Measurements from ENCODE around the gene B3GLCT. TPM values are rescaled to one million over a fixed set of nuclear protein-coding genes. Genes with fewer than 3 reads are reported as not detected.

B3GLCT gene
- total RNA-seq, 1 experiment from 2014 or later: 3.9 TPM

- no peak for TF ChIP-seq YY1 (IDR thresholded peaks at IDR 0.05; ENCODE audit: extremely low read depth, insufficient replicate concordance, low read depth, low read length)
- no peak for TF ChIP-seq SP1 (IDR thresholded peaks at IDR 0.05; ENCODE audit: low read depth)
- TF ChIP-seq RAD21 (IDR thresholded peaks at IDR 0.05; ENCODE audit: low read depth): no peak
- TF ChIP-seq JUND (IDR thresholded peaks at IDR 0.05): no peak
- TF ChIP-seq, protein P1, sequence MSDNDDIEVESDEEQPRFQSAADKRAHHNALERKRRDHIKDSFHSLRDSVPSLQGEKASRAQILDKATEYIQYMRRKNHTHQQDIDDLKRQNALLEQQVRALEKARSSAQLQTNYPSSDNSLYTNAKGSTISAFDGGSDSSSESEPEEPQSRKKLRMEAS (IDR thresholded peaks at IDR 0.05): no peak
- TF ChIP-seq ZBTB33 (IDR thresholded peaks at IDR 0.05; ENCODE audit: extremely low read depth, insufficient replicate concordance, low read length): no peak
- no peak for TF ChIP-seq FOSL1 (IDR thresholded peaks at IDR 0.05; ENCODE audit: low read depth)
- TF ChIP-seq SRF (IDR thresholded peaks at IDR 0.05; ENCODE audit: low read depth): no peak
- TF ChIP-seq ZNF274 (IDR thresholded peaks at IDR 0.05; ENCODE audit: low read depth, low read length): no peak
- TF ChIP-seq CBX3 (IDR thresholded peaks at IDR 0.05; ENCODE audit: low read depth): no peak
- TF ChIP-seq, protein P2, sequence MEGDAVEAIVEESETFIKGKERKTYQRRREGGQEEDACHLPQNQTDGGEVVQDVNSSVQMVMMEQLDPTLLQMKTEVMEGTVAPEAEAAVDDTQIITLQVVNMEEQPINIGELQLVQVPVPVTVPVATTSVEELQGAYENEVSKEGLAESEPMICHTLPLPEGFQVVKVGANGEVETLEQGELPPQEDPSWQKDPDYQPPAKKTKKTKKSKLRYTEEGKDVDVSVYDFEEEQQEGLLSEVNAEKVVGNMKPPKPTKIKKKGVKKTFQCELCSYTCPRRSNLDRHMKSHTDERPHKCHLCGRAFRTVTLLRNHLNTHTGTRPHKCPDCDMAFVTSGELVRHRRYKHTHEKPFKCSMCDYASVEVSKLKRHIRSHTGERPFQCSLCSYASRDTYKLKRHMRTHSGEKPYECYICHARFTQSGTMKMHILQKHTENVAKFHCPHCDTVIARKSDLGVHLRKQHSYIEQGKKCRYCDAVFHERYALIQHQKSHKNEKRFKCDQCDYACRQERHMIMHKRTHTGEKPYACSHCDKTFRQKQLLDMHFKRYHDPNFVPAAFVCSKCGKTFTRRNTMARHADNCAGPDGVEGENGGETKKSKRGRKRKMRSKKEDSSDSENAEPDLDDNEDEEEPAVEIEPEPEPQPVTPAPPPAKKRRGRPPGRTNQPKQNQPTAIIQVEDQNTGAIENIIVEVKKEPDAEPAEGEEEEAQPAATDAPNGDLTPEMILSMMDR (IDR thresholded peaks at IDR 0.05 in 2 of 3, conservative IDR thresholded peaks at IDR 0.05 in 1 of 3; ENCODE audit: borderline replicate concordance in 1 of 3, insufficient read depth in 1 of 3, low read depth in 2 of 3, low read length in 2 of 3): no peak
- no peak for TF ChIP-seq POLR2AphosphoS5 (IDR thresholded peaks at IDR 0.05; ENCODE audit: low read depth, low read length)
- TF ChIP-seq TCF7L2 (IDR thresholded peaks at IDR 0.05; ENCODE audit: borderline replicate concordance, extremely low read depth, insufficient read depth, insufficient read length): no peak
- TF ChIP-seq SIN3A (IDR thresholded peaks at IDR 0.05; ENCODE audit: low read depth): no peak
- TF ChIP-seq EGR1 (IDR thresholded peaks at IDR 0.05; ENCODE audit: low read depth): no peak
- TF ChIP-seq ZFX (IDR thresholded peaks at IDR 0.05): no peak
- no peak for TF ChIP-seq ATF3 (IDR thresholded peaks at IDR 0.05)
- TF ChIP-seq POLR2A (IDR thresholded peaks at IDR 0.05; ENCODE audit: borderline replicate concordance, extremely low read depth, insufficient read depth, insufficient read length): no peak
- TF ChIP-seq EZH2phosphoT487 (IDR thresholded peaks at IDR 0.05; ENCODE audit: borderline replicate concordance): no peak
- TF ChIP-seq ELF1 (IDR thresholded peaks at IDR 0.05; ENCODE audit: borderline replicate concordance, low read depth): no peak
- H3K4me3 ChIP-seq (replicated peaks in 1 of 2; ENCODE audit: low read depth in 1 of 2, low read length in 2 of 2): no peak overlapping the region
- ATAC-seq: no peak
- H3K4me2 ChIP-seq (ENCODE audit: low read length): no peak overlapping the region
- H3K79me2 ChIP-seq (ENCODE audit: insufficient read depth, low read length): no peaks in the 10 kb centered on the region
- no peaks in the 10 kb centered on the region for H3K9me2 ChIP-seq (ENCODE audit: insufficient read depth)
- no peaks in the 10 kb centered on the region for H4K20me1 ChIP-seq (ENCODE audit: insufficient read depth)
- H3K9me3 ChIP-seq (ENCODE audit: control insufficient read depth in 1 of 2, insufficient read depth in 1 of 2, low read depth in 1 of 2, low read length in 2 of 2): no peaks in the 10 kb centered on the region
- CTCF ChIA-PET: no interaction called here
- no peaks in the 10 kb centered on the region for H3K4me1 ChIP-seq (ENCODE audit: control insufficient read depth in 1 of 2, insufficient read depth in 2 of 2, low read length in 2 of 2)
- BruUV-seq (replicated peaks): no TSS peak
- RAD21 ChIA-PET (ENCODE audit: low non-redundant PET in 1 of 2, low total read pairs in 2 of 2, uncharacterized antibody in 2 of 2, unreplicated experiment in 2 of 2): no interaction called here
- H3K27me3 ChIP-seq (ENCODE audit: insufficient read depth, low read length): no peaks in the 10 kb centered on the region
- intact Hi-C loops (cut with micrococcal nuclease): no loop called here
- no peak overlapping the region for H2AFZ ChIP-seq (ENCODE audit: low read depth, low read length, poor library complexity, severe bottlenecking)
- no peak for DNase-seq (ENCODE audit: low read depth, low spot score)
- H3K36me3 ChIP-seq (ENCODE audit: control insufficient read depth in 1 of 2, insufficient read depth in 2 of 2, low read length in 2 of 2): peaks cover 0 to 10% of the 10 kb centered on the region in 2 experiments; a peak in 2 of 4 replicates
- no peak overlapping the region for H3K9ac ChIP-seq (ENCODE audit: low read length)
- POLR2A ChIA-PET: no interaction called here
- no peak overlapping the region for H3K27ac ChIP-seq (ENCODE audit: low read depth, low read length)
These were observed 87.2 kb downstream of the B3GLCT start for GRCh38 chr13:31286930-31287329.

All from HCT116 (cell line).